HG03432 (cell line): Measurements from ENCODE around the gene PDGFRB.

Experiments
- ATAC-seq: cut with Tn5 transposase; IDR thresholded peaks from one replicate; pipeline ENCODE4 v1.9.1; 2021; ENCODE audit warnings: mild to moderate bottlenecking, moderate library complexity; ENCODE audit not compliant: unreplicated experiment

Gene PDGFRB

GRCh38 chr5:150119421-150120061 lies 36.1 kb downstream of the PDGFRB start:
- ATAC-seq: no peak

DNA sequence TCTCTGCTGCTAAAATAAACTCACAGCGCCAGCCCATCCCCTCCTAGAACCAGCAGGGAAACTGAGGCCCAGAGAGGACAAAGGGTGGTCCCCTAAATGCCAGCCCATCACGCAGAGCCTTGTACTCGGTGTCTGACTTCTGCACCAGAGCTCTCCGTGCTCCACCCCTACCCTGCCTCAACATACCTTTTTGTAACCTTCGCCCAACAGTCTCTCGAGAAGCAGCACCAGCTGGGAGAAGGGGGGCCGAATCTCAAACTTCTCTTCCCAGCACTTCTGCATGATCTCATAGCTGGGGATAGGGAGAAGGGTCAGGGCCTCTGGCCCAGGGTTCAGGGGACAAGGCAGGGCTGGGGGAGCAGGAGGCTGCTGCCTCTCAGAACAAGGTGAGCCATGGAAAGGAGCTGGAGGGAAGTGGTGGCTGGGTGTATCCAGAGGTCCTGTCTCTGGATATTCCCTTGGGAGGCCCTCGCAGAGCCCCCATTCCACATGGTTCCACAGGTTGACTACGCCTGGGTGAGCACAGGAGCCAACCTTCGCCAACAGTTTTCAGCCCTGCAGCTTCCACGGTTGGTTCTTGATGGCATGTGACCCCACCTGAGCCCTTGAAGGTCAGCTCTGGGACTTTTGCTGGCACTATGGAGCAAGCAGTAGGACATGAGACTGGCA lies 37.0 kb downstream of the PDGFRB start:
- no peak for ATAC-seq

- ATAC-seq: no peak
Observed at GRCh38 chr5:150117945-150118560, 37.6 kb downstream of the PDGFRB start.

DNA sequence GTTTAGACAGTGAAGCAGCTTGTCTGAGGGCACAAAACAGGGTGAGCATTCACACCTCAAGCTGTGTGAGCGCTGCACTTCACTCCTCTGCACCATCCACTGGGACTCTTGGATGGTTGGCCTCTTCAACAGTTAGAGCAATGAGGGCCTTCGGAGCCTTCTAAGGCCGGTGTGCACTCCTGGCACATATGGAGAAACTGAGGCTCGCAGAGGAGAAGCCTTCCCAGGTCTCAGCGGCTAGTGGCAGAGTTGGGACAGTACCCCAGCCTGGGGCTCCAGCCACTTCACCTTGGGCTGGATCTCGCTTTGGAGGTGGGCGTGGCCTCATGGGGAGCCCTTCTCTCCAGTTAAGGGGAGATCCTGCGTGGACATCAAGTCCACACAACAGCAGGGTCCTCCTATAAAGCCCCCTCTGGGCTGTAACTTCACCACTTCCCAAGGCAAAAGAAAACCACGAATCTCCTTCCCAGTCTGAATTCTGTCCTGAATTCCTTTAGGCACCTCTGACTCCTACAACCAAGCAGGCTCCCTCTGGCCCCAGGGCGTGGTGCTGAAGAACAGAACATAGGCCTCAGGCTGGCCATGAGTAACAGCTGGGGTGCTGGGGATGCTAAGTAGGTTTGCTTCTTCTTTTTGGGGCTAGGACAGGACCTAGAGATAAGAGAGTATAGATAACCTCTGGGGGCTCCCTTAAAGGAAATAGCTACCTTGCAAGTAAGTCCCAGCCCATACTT lies 38.8 kb downstream of the PDGFRB start:
- ATAC-seq: no peak

DNA sequence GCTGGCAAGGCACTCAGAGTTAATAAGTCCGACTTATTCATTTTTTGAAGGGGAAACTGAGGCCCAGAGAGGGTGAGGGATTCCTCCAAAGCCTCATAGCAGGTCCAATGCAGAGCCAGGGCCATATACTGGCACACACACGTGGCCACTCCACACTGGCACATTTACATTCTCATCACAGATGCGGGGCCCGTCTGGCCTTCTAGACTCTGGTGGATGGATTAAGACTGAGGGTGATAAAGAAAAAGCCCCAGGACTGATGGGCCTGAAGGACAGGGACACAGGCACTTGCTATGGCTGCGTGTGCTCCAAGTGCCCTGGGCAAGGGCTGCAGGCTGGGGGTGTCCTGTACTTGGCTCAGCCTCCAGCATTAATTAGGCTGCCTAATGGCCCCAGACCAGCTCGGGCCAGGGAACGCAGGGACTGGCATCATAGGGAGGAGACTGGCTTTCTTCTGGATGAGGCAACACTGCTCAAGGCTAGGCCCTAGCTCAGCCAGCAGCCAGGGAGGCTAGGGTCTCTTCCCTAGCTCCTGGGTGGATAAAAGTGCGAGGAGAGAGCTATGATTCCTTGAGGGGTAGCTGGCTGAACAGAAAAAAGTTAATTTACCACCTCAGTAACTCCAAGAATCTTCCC lies 40.8 kb downstream of the PDGFRB start:
- ATAC-seq: no peak

DNA sequence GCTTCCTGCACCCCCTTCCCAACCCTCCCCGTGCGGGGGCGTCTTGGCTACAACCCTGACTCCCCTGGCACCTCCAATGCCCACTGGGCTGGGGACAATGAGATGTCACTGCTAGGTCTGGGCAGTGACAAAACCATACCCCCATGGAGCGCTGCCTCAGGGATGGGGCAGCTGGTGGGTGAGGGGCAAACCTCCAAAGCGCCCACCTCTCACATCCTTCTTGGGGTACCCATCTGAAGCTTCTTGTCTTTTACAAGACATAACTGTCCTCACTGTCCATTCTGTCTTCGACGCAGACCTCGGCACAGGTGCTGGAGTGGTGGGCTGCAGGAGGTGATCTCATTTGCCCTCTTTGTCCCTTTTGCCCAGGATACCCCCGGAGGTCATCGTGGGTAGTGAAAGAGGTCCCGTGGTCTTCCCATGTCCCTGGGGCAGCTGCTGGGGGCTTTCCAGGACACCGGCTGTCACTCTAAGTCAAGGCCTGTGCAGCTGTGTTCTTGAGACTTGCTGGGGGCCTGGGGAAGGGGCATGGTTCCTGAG lies 41.5 kb downstream of the PDGFRB start:
- ATAC-seq: no peak

DNA sequence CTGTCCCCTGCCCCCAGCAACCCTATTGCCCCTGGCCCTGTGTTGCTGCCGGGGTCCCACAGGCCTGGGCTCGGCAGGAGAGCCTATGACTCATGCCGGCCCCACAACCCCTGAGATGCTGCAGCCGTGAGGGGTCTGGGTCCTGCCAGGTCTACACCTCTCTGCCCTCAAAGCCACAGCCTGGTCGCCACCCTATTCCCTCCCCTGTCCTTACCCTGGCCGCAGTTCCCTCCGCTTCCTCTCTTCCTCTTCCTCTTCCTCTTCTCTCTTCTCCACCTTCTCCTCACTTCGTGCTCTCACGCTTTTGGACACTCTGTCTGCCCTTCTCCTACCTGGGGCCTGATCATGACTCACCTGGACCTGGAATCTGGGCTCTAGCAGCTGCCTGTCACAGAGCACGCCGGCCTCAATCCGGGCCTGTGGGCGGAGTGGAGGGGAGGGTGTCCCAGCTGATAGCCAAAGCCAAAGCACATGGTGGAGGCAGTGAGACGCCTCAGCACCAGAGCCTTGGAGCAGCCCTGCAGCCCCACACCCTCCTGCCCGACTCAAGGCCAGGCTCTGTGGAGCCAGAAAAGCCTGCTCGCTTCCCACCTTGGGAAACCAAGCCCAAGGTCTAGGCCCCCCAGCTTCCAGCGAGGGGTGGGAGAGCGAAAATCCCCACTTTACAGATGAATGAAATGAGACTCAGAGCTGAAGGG lies 42.4 kb downstream of the PDGFRB start:
- ATAC-seq: no peak

GRCh38 chr5:150112201-150113046 lies 43.2 kb downstream of the PDGFRB start:
- ATAC-seq: no peak

GRCh38 chr5:150111122-150111521 lies 44.5 kb downstream of the PDGFRB start:
- ATAC-seq: no peak

DNA sequence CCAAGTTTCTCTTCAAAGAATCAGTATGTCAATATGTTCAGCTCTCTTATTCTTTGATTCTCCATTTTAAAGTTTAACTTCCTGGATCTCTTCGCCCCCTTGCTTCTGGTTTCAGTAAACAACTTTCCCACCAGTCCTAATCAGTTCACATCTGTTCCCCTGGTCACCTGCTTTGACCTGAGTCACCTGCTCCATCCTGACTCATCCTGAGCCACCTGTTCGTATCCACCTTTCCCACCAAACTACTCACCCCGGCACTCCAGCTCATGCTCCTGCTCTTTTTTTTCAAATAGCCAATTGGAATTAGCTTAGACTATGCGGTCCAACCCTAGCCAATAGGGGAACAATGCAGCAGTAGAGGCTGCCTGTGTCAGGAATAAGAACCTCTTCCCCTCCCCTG lies 45.7 kb downstream of the PDGFRB start:
- ATAC-seq: no peak

- ATAC-seq: no peak
Observed at GRCh38 chr5:150108711-150109514, 46.7 kb downstream of the PDGFRB start.

DNA sequence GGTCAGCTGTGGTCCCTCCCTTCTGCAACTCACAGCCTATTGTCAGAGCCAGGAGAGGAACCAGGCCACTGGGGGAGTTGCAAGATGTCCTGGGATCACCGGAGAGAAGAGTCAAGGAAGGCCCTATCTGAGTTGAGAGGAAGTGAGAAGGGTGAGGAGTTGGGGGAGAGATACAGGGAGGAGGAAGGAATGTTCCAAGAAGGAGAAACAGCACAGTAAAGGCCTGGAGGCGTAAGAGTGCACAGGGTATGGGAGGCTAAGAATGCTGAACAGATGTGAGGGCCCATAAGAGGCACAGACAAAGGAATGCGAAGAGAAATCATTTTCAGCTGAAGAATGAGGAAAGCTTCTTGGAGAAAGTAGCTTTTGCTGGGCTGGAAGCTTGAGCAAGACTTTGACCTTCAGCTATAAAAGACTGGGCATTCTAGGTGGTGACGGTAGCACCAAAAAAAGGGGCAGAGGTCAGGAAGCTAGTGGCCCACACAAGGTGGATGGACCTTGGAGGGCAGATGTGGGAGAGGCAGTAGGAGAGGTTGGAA lies 47.7 kb downstream of the PDGFRB start:
- ATAC-seq: no peak

GRCh38 chr5:150106674-150107426 lies 48.8 kb downstream of the PDGFRB start:
- no peak for ATAC-seq

GRCh38 chr5:150105928-150106615 lies 49.6 kb downstream of the PDGFRB start:
- no peak for ATAC-seq

DNA sequence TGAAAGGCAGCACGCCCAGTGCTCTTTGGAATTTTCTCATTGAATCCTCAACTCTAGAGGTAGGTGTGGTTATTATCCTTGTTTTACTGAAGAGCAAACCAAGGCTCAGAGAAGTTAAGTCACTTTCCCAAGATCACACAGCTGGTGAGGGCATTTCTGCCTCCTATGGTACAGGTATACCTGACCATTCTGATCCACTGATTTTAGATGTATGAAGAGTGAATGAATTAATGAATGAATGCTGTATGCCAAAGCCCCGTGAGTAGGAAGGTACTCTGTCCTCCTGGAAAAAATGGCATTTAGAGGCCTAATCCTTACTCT lies 51.1 kb downstream of the PDGFRB start:
- no peak for ATAC-seq

- no peak for ATAC-seq
Observed at GRCh38 chr5:150103678-150104549, 51.7 kb downstream of the PDGFRB start.
